Keratinocyte (primary cell): ENCODE results near the gene BRPF1. TPM values are rescaled to one million over a fixed set of nuclear protein-coding genes. Genes with fewer than 3 reads are reported as not detected.

Source experiments
- DNase-seq: peaks from one replicate; pipeline ENCODE4 v3.0.0-alpha.2; 2011; ENCODE audit warnings: low read depth, missing footprints, low spot score
- FAIRE-seq: peaks from 2 replicates; lab custom pipeline; 2011; peaks lifted over from hg19 to GRCh38; lab: Jason Lieb, UNC
- H2AFZ ChIP-seq: 2 replicates; pipeline ENCODE4 v1.6.0; 2012; ENCODE audit warnings: low read length, control low read depth, inconsistent platforms; ENCODE audit not compliant: control insufficient read depth
- H3K27ac ChIP-seq: 2 replicates; pipeline ENCODE4 v1.5.1; 2011; ENCODE audit warnings: low read length; ENCODE audit not compliant: control insufficient read depth, insufficient read depth
- H3K27me3 ChIP-seq: 3 replicates; pipeline ENCODE4 v1.6.0; 2011; ENCODE audit warnings: low read length; ENCODE audit not compliant: control insufficient read depth, insufficient read depth; ENCODE audit errors: extremely low read depth
- H3K36me3 ChIP-seq, 2 experiments: 2 replicates in 1 of 2; 3 replicates in 1 of 2; pipeline ENCODE4 v1.5.1; 2011; ENCODE audit warnings: low read length in 2 of 2, mild to moderate bottlenecking in 1 of 2; ENCODE audit not compliant: control insufficient read depth in 2 of 2, insufficient read depth in 2 of 2; ENCODE audit errors: extremely low read depth in 1 of 2
- H3K4me1 ChIP-seq: 3 replicates; pipeline ENCODE4 v1.5.1; 2011; ENCODE audit warnings: low read length; ENCODE audit not compliant: control insufficient read depth, insufficient read depth; ENCODE audit errors: extremely low read depth
- H3K4me2 ChIP-seq: 3 replicates; pipeline ENCODE4 v1.6.0; 2011; ENCODE audit warnings: low read depth, low read length; ENCODE audit not compliant: control insufficient read depth, insufficient read depth; ENCODE audit errors: extremely low read depth
- H3K4me3 ChIP-seq, 3 experiments: fragments of 200-600 bp in 1 of 3; sonication (generic) in 1 of 3; 2 replicates in 2 of 3; 3 replicates in 1 of 3; pipeline ENCODE4 v1.5.1; 2011 to 2016; ENCODE audit warnings: low read length in 3 of 3, mild to moderate bottlenecking in 3 of 3, control low read depth in 2 of 3, inconsistent platforms in 1 of 3, low read depth in 1 of 3, mixed read lengths in 1 of 3, mixed run types in 1 of 3, moderate library complexity in 1 of 3; ENCODE audit not compliant: control insufficient read depth in 2 of 3, insufficient read depth in 2 of 3; ENCODE audit errors: extremely low read depth in 1 of 3
- H3K79me2 ChIP-seq: 2 replicates; pipeline ENCODE4 v1.6.0; 2012; ENCODE audit warnings: low read length; ENCODE audit not compliant: control insufficient read depth, insufficient read depth
- H3K9ac ChIP-seq: 3 replicates; pipeline ENCODE4 v1.6.0; 2011; ENCODE audit warnings: low read length; ENCODE audit not compliant: control insufficient read depth, insufficient read depth; ENCODE audit errors: extremely low read depth
- H3K9me1 ChIP-seq: 3 replicates; pipeline ENCODE4 v1.6.0; 2011; ENCODE audit warnings: low read length; ENCODE audit not compliant: control insufficient read depth, insufficient read depth; ENCODE audit errors: extremely low read depth
- H3K9me3 ChIP-seq: 2 replicates; pipeline ENCODE4 v1.5.1; 2012; ENCODE audit warnings: low read depth, low read length; ENCODE audit not compliant: control insufficient read depth
- H4K20me1 ChIP-seq: 3 replicates; pipeline ENCODE4 v1.6.0; 2011; ENCODE audit warnings: low read length; ENCODE audit not compliant: control insufficient read depth, insufficient read depth; ENCODE audit errors: extremely low read depth
- EZH2 ChIP-seq: IDR thresholded peaks from one replicate; pipeline ENCODE4 v1.6.1; 2012; ENCODE audit warnings: inconsistent platforms, mild to moderate bottlenecking, low read length, moderate library complexity
- dilution Hi-C: fragments of 300-500 bp; cut with MboI; formaldehyde crosslinking; loops from one replicate; pipeline ENCODE4 v1.7.0; 2020; ENCODE audit warnings: low sequenced_read_pairs; ENCODE audit not compliant: extremely low pct_ligation_motif_present
- polyA plus RNA-seq, 5 experiments: library from polyadenylated mRNA; depleted of rRNA in 3 of 5; stranded (reverse) in 3 of 5; stranded (forward) in 1 of 5; unstranded in 1 of 5; fragments of >200 nt; gene quantifications; 1 replicate in 1 of 5; 2 replicates in 3 of 5; 3 replicates in 1 of 5; pipeline versions ENCODE4 v1.2.1 to v1.2.3, GENCODE V29; 2011 to 2012; ENCODE audit warnings: missing spikeins in 2 of 5, low read depth in 1 of 5, low replicate concordance in 1 of 5
- TF ChIP-seq, protein P1 (sequence below), 3 experiments: IDR thresholded peaks in 1 of 3; conservative IDR thresholded peaks in 1 of 3; optimal IDR thresholded peaks in 1 of 3; 2 replicates in 2 of 3; 3 replicates in 1 of 3; pipeline versions ENCODE3 to v1.5.1; 2011; ENCODE audit warnings: low read length in 3 of 3, mild to moderate bottlenecking in 3 of 3, moderate library complexity in 2 of 3, control low read depth in 1 of 3, inconsistent platforms in 1 of 3; ENCODE audit not compliant: insufficient read depth in 2 of 3; ENCODE audit errors: extremely low read depth in 1 of 3

BRPF1 gene
- polyA plus RNA-seq, 1 donor (not counting 4 experiments of a cell fraction or from before 2014, with no cell fraction given), result 8.0 TPM

DNA sequence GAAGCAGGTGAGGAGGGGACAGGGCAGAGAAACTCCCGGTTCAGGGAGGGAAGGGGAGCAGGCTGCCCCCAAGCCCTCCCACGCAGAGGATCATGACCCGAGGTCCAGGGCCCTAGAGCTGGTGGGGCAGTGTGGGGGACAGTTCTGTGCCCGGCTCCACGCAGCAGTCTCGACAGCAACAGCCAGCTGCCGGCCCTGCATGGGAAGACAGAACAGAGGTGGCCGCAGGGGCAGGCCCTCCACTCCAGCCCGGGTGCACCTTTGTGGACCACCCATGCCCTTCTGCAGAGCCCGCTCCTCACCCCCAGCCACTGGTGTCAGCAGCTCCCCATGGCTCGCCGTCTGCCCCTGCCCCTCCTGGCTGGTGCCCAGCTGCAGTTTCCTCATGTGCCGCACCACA lies 25.9 kb downstream of the BRPF1 start:
- no peak overlapping the region for H3K9ac ChIP-seq
- H3K4me1 ChIP-seq, result peaks cover 16% of the 10 kb centered on the region
- TF ChIP-seq, protein P1, sequence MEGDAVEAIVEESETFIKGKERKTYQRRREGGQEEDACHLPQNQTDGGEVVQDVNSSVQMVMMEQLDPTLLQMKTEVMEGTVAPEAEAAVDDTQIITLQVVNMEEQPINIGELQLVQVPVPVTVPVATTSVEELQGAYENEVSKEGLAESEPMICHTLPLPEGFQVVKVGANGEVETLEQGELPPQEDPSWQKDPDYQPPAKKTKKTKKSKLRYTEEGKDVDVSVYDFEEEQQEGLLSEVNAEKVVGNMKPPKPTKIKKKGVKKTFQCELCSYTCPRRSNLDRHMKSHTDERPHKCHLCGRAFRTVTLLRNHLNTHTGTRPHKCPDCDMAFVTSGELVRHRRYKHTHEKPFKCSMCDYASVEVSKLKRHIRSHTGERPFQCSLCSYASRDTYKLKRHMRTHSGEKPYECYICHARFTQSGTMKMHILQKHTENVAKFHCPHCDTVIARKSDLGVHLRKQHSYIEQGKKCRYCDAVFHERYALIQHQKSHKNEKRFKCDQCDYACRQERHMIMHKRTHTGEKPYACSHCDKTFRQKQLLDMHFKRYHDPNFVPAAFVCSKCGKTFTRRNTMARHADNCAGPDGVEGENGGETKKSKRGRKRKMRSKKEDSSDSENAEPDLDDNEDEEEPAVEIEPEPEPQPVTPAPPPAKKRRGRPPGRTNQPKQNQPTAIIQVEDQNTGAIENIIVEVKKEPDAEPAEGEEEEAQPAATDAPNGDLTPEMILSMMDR (optimal IDR thresholded peaks at IDR 0.05 in 1 of 3, IDR thresholded peaks at IDR 0.05 in 1 of 3, conservative IDR thresholded peaks at IDR 0.05 in 1 of 3; ENCODE audit: extremely low read depth in 1 of 3, insufficient read depth in 2 of 3, low read length in 3 of 3), result no peak
- no peak for TF ChIP-seq EZH2
- H2AFZ ChIP-seq, result no peak overlapping the region
- H3K79me2 ChIP-seq, result no peaks in the 10 kb centered on the region
- dilution Hi-C loops, result no loop called here
- no peak overlapping the region for H3K27ac ChIP-seq
- H4K20me1 ChIP-seq, result no peaks in the 10 kb centered on the region
- no peaks in the 10 kb centered on the region for H3K27me3 ChIP-seq
- no peak for DNase-seq
- H3K4me3 ChIP-seq, result no peak overlapping the region
- no peak overlapping the region for H3K4me2 ChIP-seq
- peaks cover 17 to 18% of the 10 kb centered on the region in 2 experiments for H3K36me3 ChIP-seq
- H3K9me3 ChIP-seq, result no peaks in the 10 kb centered on the region
- H3K9me1 ChIP-seq, result no peaks in the 10 kb centered on the region
- no peak for FAIRE-seq

DNA sequence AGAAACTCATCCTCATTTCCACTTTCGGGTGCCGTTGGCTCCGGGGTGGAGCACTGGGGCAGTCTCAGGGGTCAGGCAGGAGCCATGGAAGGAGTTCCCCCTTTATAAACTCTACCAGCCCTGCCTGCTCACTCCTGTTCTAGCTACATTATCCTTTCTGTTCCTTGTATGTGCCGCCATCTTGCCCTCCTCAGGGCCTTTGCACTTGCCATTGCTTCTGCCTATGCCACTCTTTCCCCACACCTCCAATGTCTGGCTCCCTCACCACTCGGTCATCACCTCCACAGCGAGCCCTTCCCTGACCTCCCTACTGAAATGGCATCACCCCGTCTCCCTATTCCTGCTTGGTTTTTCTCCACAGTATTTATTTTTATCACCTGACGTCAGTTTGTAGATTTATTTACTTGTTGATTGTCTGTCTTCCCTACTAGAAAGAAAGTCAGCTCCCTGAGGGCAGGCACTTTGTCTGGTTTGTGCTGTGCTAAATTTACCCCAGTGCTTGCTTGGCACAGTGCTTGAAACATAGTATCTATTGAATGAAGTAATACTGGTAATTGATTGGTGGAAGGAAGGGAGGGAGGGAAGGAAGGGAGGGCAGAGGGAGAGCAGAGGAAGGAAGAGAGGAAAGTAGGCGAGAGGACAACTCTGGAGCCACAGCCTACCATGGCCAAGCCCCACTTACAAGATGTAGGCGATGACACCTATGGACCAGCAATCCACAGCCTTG lies 29.4 kb downstream of the BRPF1 start:
- TF ChIP-seq EZH2, result no peak
- TF ChIP-seq, protein P1 (optimal IDR thresholded peaks at IDR 0.05 in 1 of 3, IDR thresholded peaks at IDR 0.05 in 1 of 3, conservative IDR thresholded peaks at IDR 0.05 in 1 of 3; ENCODE audit: extremely low read depth in 1 of 3, insufficient read depth in 2 of 3, low read length in 3 of 3), result no peak
- Histone ChIP-seq H3K4me1 (no peaks in the 10 kb centered on the region), H3K9me3 (no peaks in the 10 kb centered on the region), H3K79me2 (no peaks in the 10 kb centered on the region), H3K27ac (no peak overlapping the region), H2AFZ (no peak overlapping the region), H3K4me2 (no peak overlapping the region), H3K9me1 (no peaks in the 10 kb centered on the region), H4K20me1 (no peaks in the 10 kb centered on the region), H3K27me3 (no peaks in the 10 kb centered on the region), H3K4me3 (no peak overlapping the region), H3K36me3 (peaks cover 15 to 18% of the 10 kb centered on the region in 2 experiments), H3K9ac (no peak overlapping the region)
- dilution Hi-C loops, result no loop called here
- FAIRE-seq (no peak), DNase-seq (no peak)
